Keratinocyte (primary cell): ENCODE measurements around the gene KCNC3. TPM values are rescaled to one million over a fixed set of nuclear protein-coding genes. Genes with fewer than 3 reads are reported as not detected.

Experiments
- DNase-seq: peaks from one replicate; pipeline ENCODE4 v3.0.0-alpha.2; 2011; ENCODE audit warnings: low read depth, missing footprints, low spot score
- FAIRE-seq: peaks from 2 replicates; lab custom pipeline; 2011; peaks lifted over from hg19 to GRCh38; lab: Jason Lieb, UNC
- H2AFZ ChIP-seq: 2 replicates; pipeline ENCODE4 v1.6.0; 2012; ENCODE audit warnings: low read length, control low read depth, inconsistent platforms; ENCODE audit not compliant: control insufficient read depth
- H3K27ac ChIP-seq: 2 replicates; pipeline ENCODE4 v1.5.1; 2011; ENCODE audit warnings: low read length; ENCODE audit not compliant: control insufficient read depth, insufficient read depth
- H3K27me3 ChIP-seq: 3 replicates; pipeline ENCODE4 v1.6.0; 2011; ENCODE audit warnings: low read length; ENCODE audit not compliant: control insufficient read depth, insufficient read depth; ENCODE audit errors: extremely low read depth
- H3K36me3 ChIP-seq, 2 experiments: 2 replicates in 1 of 2; 3 replicates in 1 of 2; pipeline ENCODE4 v1.5.1; 2011; ENCODE audit warnings: low read length in 2 of 2, mild to moderate bottlenecking in 1 of 2; ENCODE audit not compliant: control insufficient read depth in 2 of 2, insufficient read depth in 2 of 2; ENCODE audit errors: extremely low read depth in 1 of 2
- H3K4me1 ChIP-seq: 3 replicates; pipeline ENCODE4 v1.5.1; 2011; ENCODE audit warnings: low read length; ENCODE audit not compliant: control insufficient read depth, insufficient read depth; ENCODE audit errors: extremely low read depth
- H3K4me2 ChIP-seq: 3 replicates; pipeline ENCODE4 v1.6.0; 2011; ENCODE audit warnings: low read depth, low read length; ENCODE audit not compliant: control insufficient read depth, insufficient read depth; ENCODE audit errors: extremely low read depth
- H3K4me3 ChIP-seq, 3 experiments: fragments of 200-600 bp in 1 of 3; sonication (generic) in 1 of 3; 2 replicates in 2 of 3; 3 replicates in 1 of 3; pipeline ENCODE4 v1.5.1; 2011 to 2016; ENCODE audit warnings: low read length in 3 of 3, mild to moderate bottlenecking in 3 of 3, control low read depth in 2 of 3, inconsistent platforms in 1 of 3, low read depth in 1 of 3, mixed read lengths in 1 of 3, mixed run types in 1 of 3, moderate library complexity in 1 of 3; ENCODE audit not compliant: control insufficient read depth in 2 of 3, insufficient read depth in 2 of 3; ENCODE audit errors: extremely low read depth in 1 of 3
- H3K79me2 ChIP-seq: 2 replicates; pipeline ENCODE4 v1.6.0; 2012; ENCODE audit warnings: low read length; ENCODE audit not compliant: control insufficient read depth, insufficient read depth
- H3K9ac ChIP-seq: 3 replicates; pipeline ENCODE4 v1.6.0; 2011; ENCODE audit warnings: low read length; ENCODE audit not compliant: control insufficient read depth, insufficient read depth; ENCODE audit errors: extremely low read depth
- H3K9me1 ChIP-seq: 3 replicates; pipeline ENCODE4 v1.6.0; 2011; ENCODE audit warnings: low read length; ENCODE audit not compliant: control insufficient read depth, insufficient read depth; ENCODE audit errors: extremely low read depth
- H3K9me3 ChIP-seq: 2 replicates; pipeline ENCODE4 v1.5.1; 2012; ENCODE audit warnings: low read depth, low read length; ENCODE audit not compliant: control insufficient read depth
- H4K20me1 ChIP-seq: 3 replicates; pipeline ENCODE4 v1.6.0; 2011; ENCODE audit warnings: low read length; ENCODE audit not compliant: control insufficient read depth, insufficient read depth; ENCODE audit errors: extremely low read depth
- EZH2 ChIP-seq: IDR thresholded peaks from one replicate; pipeline ENCODE4 v1.6.1; 2012; ENCODE audit warnings: inconsistent platforms, mild to moderate bottlenecking, low read length, moderate library complexity
- dilution Hi-C: fragments of 300-500 bp; cut with MboI; formaldehyde crosslinking; loops from one replicate; pipeline ENCODE4 v1.7.0; 2020; ENCODE audit warnings: low sequenced_read_pairs; ENCODE audit not compliant: extremely low pct_ligation_motif_present
- polyA plus RNA-seq, 5 experiments: library from polyadenylated mRNA; depleted of rRNA in 3 of 5; stranded (reverse) in 3 of 5; stranded (forward) in 1 of 5; unstranded in 1 of 5; fragments of >200 nt; gene quantifications; 1 replicate in 1 of 5; 2 replicates in 3 of 5; 3 replicates in 1 of 5; pipeline versions ENCODE4 v1.2.1 to v1.2.3, GENCODE V29; 2011 to 2012; ENCODE audit warnings: missing spikeins in 2 of 5, low read depth in 1 of 5, low replicate concordance in 1 of 5
- TF ChIP-seq, protein P1 (sequence below), 3 experiments: IDR thresholded peaks in 1 of 3; conservative IDR thresholded peaks in 1 of 3; optimal IDR thresholded peaks in 1 of 3; 2 replicates in 2 of 3; 3 replicates in 1 of 3; pipeline versions ENCODE3 to v1.5.1; 2011; ENCODE audit warnings: low read length in 3 of 3, mild to moderate bottlenecking in 3 of 3, moderate library complexity in 2 of 3, control low read depth in 1 of 3, inconsistent platforms in 1 of 3; ENCODE audit not compliant: insufficient read depth in 2 of 3; ENCODE audit errors: extremely low read depth in 1 of 3

Gene KCNC3
- polyA plus RNA-seq, 1 donor (not counting 4 experiments of a cell fraction or from before 2014, with no cell fraction given), result 0.01 TPM

DNA sequence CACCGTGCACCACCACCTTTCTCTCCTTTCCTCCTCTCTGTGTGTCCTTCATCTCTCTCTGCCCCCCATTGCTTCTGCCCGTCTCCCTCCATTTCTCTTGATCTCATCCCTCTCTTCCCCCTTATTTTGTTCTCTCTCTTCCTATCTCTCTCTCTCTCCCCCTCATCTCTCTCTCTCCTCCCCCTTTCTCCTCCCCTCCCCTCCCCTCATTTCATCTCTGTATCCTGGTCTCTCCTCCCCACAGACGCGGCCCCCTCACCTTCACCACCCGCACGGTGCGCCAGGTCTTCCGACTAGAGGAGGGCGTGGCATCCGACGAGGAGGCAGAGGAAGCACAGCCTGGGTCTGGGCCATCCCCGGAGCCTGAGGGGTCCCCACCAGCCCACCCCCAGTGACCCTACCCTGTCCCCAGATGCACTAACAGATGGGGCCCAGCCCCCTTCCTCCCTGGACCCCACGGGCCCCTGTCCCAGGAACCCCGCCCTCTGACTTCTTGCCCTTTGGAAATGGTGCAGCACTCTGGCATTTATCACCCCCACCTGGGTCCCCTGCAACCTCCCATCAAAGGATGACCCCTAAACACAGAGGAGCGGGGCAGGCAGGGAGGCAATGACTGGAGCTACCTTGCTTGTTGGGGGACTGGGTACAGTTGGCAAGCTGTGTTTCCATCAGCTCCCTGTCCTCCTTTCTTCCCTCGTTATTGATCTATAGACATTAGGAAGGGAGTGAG lies 19.6 kb downstream of the KCNC3 start:
- Histone ChIP-seq H3K4me1 (no peaks in the 10 kb centered on the region), H3K27me3 (peaks cover 32% of the 10 kb centered on the region), H2AFZ (no peak overlapping the region), H3K79me2 (no peaks in the 10 kb centered on the region), H3K4me2 (no peak overlapping the region), H3K9me1 (no peaks in the 10 kb centered on the region), H4K20me1 (no peaks in the 10 kb centered on the region), H3K36me3 (no peaks in the 10 kb centered on the region), H3K9me3 (no peaks in the 10 kb centered on the region), H3K9ac (no peak overlapping the region), H3K4me3 (no peak overlapping the region), H3K27ac (no peak overlapping the region)
- FAIRE-seq (no peak), DNase-seq (no peak)
- dilution Hi-C loops, result no loop called here
- TF ChIP-seq, protein P1, sequence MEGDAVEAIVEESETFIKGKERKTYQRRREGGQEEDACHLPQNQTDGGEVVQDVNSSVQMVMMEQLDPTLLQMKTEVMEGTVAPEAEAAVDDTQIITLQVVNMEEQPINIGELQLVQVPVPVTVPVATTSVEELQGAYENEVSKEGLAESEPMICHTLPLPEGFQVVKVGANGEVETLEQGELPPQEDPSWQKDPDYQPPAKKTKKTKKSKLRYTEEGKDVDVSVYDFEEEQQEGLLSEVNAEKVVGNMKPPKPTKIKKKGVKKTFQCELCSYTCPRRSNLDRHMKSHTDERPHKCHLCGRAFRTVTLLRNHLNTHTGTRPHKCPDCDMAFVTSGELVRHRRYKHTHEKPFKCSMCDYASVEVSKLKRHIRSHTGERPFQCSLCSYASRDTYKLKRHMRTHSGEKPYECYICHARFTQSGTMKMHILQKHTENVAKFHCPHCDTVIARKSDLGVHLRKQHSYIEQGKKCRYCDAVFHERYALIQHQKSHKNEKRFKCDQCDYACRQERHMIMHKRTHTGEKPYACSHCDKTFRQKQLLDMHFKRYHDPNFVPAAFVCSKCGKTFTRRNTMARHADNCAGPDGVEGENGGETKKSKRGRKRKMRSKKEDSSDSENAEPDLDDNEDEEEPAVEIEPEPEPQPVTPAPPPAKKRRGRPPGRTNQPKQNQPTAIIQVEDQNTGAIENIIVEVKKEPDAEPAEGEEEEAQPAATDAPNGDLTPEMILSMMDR (optimal IDR thresholded peaks at IDR 0.05 in 1 of 3, IDR thresholded peaks at IDR 0.05 in 1 of 3, conservative IDR thresholded peaks at IDR 0.05 in 1 of 3; ENCODE audit: extremely low read depth in 1 of 3, insufficient read depth in 2 of 3, low read length in 3 of 3), result no peak
- no peak for TF ChIP-seq EZH2

- FAIRE-seq (no peak), DNase-seq (no peak)
- dilution Hi-C loops, result no loop called here
- Histone ChIP-seq H3K9me1 (no peaks in the 10 kb centered on the region), H3K9ac (no peak overlapping the region), H3K4me2 (no peak overlapping the region), H3K79me2 (no peaks in the 10 kb centered on the region), H4K20me1 (no peaks in the 10 kb centered on the region), H3K4me1 (no peaks in the 10 kb centered on the region), H3K27ac (no peak overlapping the region), H3K9me3 (no peaks in the 10 kb centered on the region), H3K36me3 (no peaks in the 10 kb centered on the region), H3K27me3 (peaks cover 26% of the 10 kb centered on the region), H3K4me3 (no peak overlapping the region), H2AFZ (no peak overlapping the region)
- no peak for TF ChIP-seq EZH2
- TF ChIP-seq, protein P1 (optimal IDR thresholded peaks at IDR 0.05 in 1 of 3, IDR thresholded peaks at IDR 0.05 in 1 of 3, conservative IDR thresholded peaks at IDR 0.05 in 1 of 3; ENCODE audit: extremely low read depth in 1 of 3, insufficient read depth in 2 of 3, low read length in 3 of 3), result no peak
Observed at GRCh38 chr19:50308991-50309390, 20.2 kb downstream of the KCNC3 start.
